Prostate gland (tissue), 2 donors: ENCODE data around the gene INPP5B. TPM values are rescaled to one million over a fixed set of nuclear protein-coding genes. Genes with fewer than 3 reads are reported as not detected.

Source experiments
- DNase-seq: peaks from one replicate; pipeline ENCODE4 v3.0.0-alpha.2; 2019; ENCODE audit warnings: low spot score
- H3K27ac ChIP-seq, 2 donors: fragments of 200-600 bp; sonication (generic); 2 replicates each; pipeline ENCODE4 v1.5.1; 2017 to 2019
- H3K27me3 ChIP-seq: fragments of 200-600 bp; sonication (generic); replicated peaks from 2 replicates; pipeline ENCODE4 v1.5.1; 2019; ENCODE audit not compliant: insufficient read depth
- H3K36me3 ChIP-seq, 2 donors: fragments of 200-600 bp; sonication (generic); 1 replicate in 1 of 2; 2 replicates in 1 of 2; pipeline versions ENCODE4 v1.5.1 to v1.8.1; 2017 to 2019
- H3K4me1 ChIP-seq: fragments of 200-600 bp; sonication (generic); replicated peaks from 2 replicates; pipeline ENCODE4 v1.5.1; 2019
- H3K4me3 ChIP-seq, 2 donors: fragments of 200-600 bp; sonication (generic); 2 replicates each; pipeline ENCODE4 v1.5.1; 2017 to 2019
- H3K9me3 ChIP-seq: fragments of 200-600 bp; sonication (generic); 2 replicates; pipeline ENCODE4 v1.5.1; 2017
- CTCF ChIP-seq, 4 experiments: fragments of 200-600 bp in 2 of 4; fragments of 450-650 bp in 2 of 4; sonication (generic) in 2 of 4; IDR thresholded peaks; 1 replicate in 3 of 4; 2 replicates in 1 of 4; pipeline ENCODE4 v1.5.1; 2016 to 2019; ENCODE audit warnings: antibody characterized with exemption in 4 of 4, mild to moderate bottlenecking in 2 of 4, moderate library complexity in 2 of 4
- POLR2A ChIP-seq: fragments of 450-650 bp; IDR thresholded peaks from one replicate; pipeline ENCODE4 v1.6.1; 2016; ENCODE audit warnings: antibody characterized with exemption, mild to moderate bottlenecking
- POLR2AphosphoS5 ChIP-seq: sonication (generic); formaldehyde crosslinking; IDR thresholded peaks from one replicate; pipeline ENCODE4 v1.6.1; 2017; ENCODE audit warnings: antibody characterized with exemption
- WGBS: methylation state at CpG from one replicate; pipeline ENCODE4 v1.1.5; 2018; 5-methylcytosine and 5-hydroxymethylcytosine counted together
- intact Hi-C: fragments of 100-400 bp; cut with DNase I; formaldehyde crosslinking; loops from one replicate; pipeline ENCODE4 v1.14.2; 2022
- total RNA-seq, 2 donors: library from RNA; depleted of rRNA; stranded (reverse); fragments of >200 nt; gene quantifications; one replicate each; pipeline ENCODE4 v1.1.0, GENCODE V29; 2016

Gene INPP5B
- total RNA-seq, 2 donors from 2014 or later, result 12.8 to 20.8 TPM

GRCh38 chr1:37879865-37880264 lies 67.0 kb downstream of the INPP5B start:
- DNase-seq, result no peak
- intact Hi-C loops, result no loop called here
- WGBS, result 95% methylated on average over 4 of the region's 4 CpGs

GRCh38 chr1:37878071-37878470 lies 68.8 kb downstream of the INPP5B start:
- 95% methylated on average over 6 of the region's 6 CpGs for WGBS
- no peak for TF ChIP-seq POLR2AphosphoS5
- no peak for TF ChIP-seq CTCF (IDR thresholded peaks at IDR 0.05)
- TF ChIP-seq POLR2A, result no peak
- Histone ChIP-seq H3K27me3 (no peaks in the 10 kb centered on the region), H3K4me3 (no peak overlapping the region), H3K4me1 (no peaks in the 10 kb centered on the region), H3K36me3 (no peaks in the 10 kb centered on the region), H3K9me3 (no peaks in the 10 kb centered on the region), H3K27ac (no peak overlapping the region)
- DNase-seq, result no peak
- intact Hi-C loops, result no loop called here

More at GRCh38 chr1:37879865-37880264, 67.0 kb downstream of the INPP5B start:
- Histone ChIP-seq H3K4me3 (no peak overlapping the region), H3K4me1 (no peaks in the 10 kb centered on the region), H3K9me3 (no peaks in the 10 kb centered on the region), H3K36me3 (peaks cover 0 to 3% of the 10 kb centered on the region in 2 donors), H3K27ac (no peak overlapping the region), H3K27me3 (no peaks in the 10 kb centered on the region)
- TF ChIP-seq POLR2AphosphoS5 (no peak), CTCF (IDR thresholded peaks at IDR 0.05) (no peak), POLR2A (no peak)

GRCh38 chr1:37875833-37876232 lies 71.0 kb downstream of the INPP5B start:
- TF ChIP-seq CTCF (IDR thresholded peaks at IDR 0.05) (no peak), POLR2AphosphoS5 (no peak), POLR2A (no peak)
- Histone ChIP-seq H3K4me3 (no peak overlapping the region), H3K9me3 (no peaks in the 10 kb centered on the region), H3K27ac (no peak overlapping the region), H3K36me3 (no peaks in the 10 kb centered on the region), H3K4me1 (no peaks in the 10 kb centered on the region), H3K27me3 (no peaks in the 10 kb centered on the region)
- 96% methylated on average over 1 of the region's 1 CpG for WGBS
- no peak for DNase-seq
- intact Hi-C loops, result no loop called here

- intact Hi-C loops, result no loop called here
- Histone ChIP-seq H3K27me3 (no peaks in the 10 kb centered on the region), H3K4me3 (no peak overlapping the region), H3K27ac (no peak overlapping the region), H3K36me3 (peaks cover 0 to under 1% of the 10 kb centered on the region in 2 donors), H3K9me3 (no peaks in the 10 kb centered on the region), H3K4me1 (no peaks in the 10 kb centered on the region)
- TF ChIP-seq POLR2AphosphoS5 (no peak), POLR2A (no peak), CTCF (IDR thresholded peaks at IDR 0.05) (no peak)
- 100% methylated on average over 1 of the region's 1 CpG for WGBS
- DNase-seq, result no peak
These were observed 74.2 kb downstream of the INPP5B start for GRCh38 chr1:37872692-37873091.

GRCh38 chr1:37868466-37868865 lies 78.4 kb downstream of the INPP5B start:
- TF ChIP-seq POLR2A (no peak), POLR2AphosphoS5 (no peak), CTCF (IDR thresholded peaks at IDR 0.05) (no peak)
- no peak overlapping the region for H3K4me3 ChIP-seq
- no peaks in the 10 kb centered on the region for H3K27me3 ChIP-seq
- 66% methylated on average over 2 of the region's 2 CpGs for WGBS
- H3K27ac ChIP-seq, result no peak overlapping the region
- no peaks in the 10 kb centered on the region for H3K4me1 ChIP-seq
- intact Hi-C loops, result no loop called here
- H3K36me3 ChIP-seq, result peaks cover 5% of the 10 kb centered on the region in 2 donors
- no peak for DNase-seq
- H3K9me3 ChIP-seq, result no peaks in the 10 kb centered on the region
